ENCODE measurements around the gene PIP5K1A. TPM values are rescaled to one million over a fixed set of nuclear protein-coding genes. Genes with fewer than 3 reads are reported as not detected.

PIP5K1A gene
- total RNA-seq, 1 donor from 2014 or later = 59.7 TPM

GRCh38 chr1:151237678-151238466, 39.5 kb downstream of the PIP5K1A start:
- H3K36me3 ChIP-seq (ENCODE audit: control insufficient read depth, insufficient read depth, low read length) = peaks cover 2% of the 10 kb centered on the region
- H3K4me3 ChIP-seq (ENCODE audit: low read depth, low read length) = no peak overlapping the region
- DNase-seq (ENCODE audit: low read depth) = no peak
- no peaks in the 10 kb centered on the region for H3K27me3 ChIP-seq (ENCODE audit: control insufficient read depth, insufficient read depth, low read length)
- TF ChIP-seq, protein P1, sequence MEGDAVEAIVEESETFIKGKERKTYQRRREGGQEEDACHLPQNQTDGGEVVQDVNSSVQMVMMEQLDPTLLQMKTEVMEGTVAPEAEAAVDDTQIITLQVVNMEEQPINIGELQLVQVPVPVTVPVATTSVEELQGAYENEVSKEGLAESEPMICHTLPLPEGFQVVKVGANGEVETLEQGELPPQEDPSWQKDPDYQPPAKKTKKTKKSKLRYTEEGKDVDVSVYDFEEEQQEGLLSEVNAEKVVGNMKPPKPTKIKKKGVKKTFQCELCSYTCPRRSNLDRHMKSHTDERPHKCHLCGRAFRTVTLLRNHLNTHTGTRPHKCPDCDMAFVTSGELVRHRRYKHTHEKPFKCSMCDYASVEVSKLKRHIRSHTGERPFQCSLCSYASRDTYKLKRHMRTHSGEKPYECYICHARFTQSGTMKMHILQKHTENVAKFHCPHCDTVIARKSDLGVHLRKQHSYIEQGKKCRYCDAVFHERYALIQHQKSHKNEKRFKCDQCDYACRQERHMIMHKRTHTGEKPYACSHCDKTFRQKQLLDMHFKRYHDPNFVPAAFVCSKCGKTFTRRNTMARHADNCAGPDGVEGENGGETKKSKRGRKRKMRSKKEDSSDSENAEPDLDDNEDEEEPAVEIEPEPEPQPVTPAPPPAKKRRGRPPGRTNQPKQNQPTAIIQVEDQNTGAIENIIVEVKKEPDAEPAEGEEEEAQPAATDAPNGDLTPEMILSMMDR (IDR thresholded peaks at IDR 0.05; ENCODE audit: insufficient read depth, low read length, poor library complexity, severe bottlenecking) = no peak

- Histone ChIP-seq H3K4me3 (ENCODE audit: low read depth, low read length) (no peak overlapping the region), H3K36me3 (ENCODE audit: control insufficient read depth, insufficient read depth, low read length) (peaks cover 2% of the 10 kb centered on the region), H3K27me3 (ENCODE audit: control insufficient read depth, insufficient read depth, low read length) (no peaks in the 10 kb centered on the region)
- TF ChIP-seq, protein P1 (IDR thresholded peaks at IDR 0.05; ENCODE audit: insufficient read depth, low read length, poor library complexity, severe bottlenecking) = no peak
- DNase-seq (ENCODE audit: low read depth) = peak; percentile 65
Measured at GRCh38 chr1:151238467-151238739, 40.1 kb downstream of the PIP5K1A start.

- Histone ChIP-seq H3K27me3 (ENCODE audit: control insufficient read depth, insufficient read depth, low read length) (no peaks in the 10 kb centered on the region), H3K36me3 (ENCODE audit: control insufficient read depth, insufficient read depth, low read length) (peaks cover 2% of the 10 kb centered on the region), H3K4me3 (ENCODE audit: low read depth, low read length) (no peak overlapping the region)
- TF ChIP-seq, protein P1 (IDR thresholded peaks at IDR 0.05; ENCODE audit: insufficient read depth, low read length, poor library complexity, severe bottlenecking) = no peak
- DNase-seq (ENCODE audit: low read depth) = no peak
Measured at GRCh38 chr1:151242442-151242841, 44.1 kb downstream of the PIP5K1A start.

DNA sequence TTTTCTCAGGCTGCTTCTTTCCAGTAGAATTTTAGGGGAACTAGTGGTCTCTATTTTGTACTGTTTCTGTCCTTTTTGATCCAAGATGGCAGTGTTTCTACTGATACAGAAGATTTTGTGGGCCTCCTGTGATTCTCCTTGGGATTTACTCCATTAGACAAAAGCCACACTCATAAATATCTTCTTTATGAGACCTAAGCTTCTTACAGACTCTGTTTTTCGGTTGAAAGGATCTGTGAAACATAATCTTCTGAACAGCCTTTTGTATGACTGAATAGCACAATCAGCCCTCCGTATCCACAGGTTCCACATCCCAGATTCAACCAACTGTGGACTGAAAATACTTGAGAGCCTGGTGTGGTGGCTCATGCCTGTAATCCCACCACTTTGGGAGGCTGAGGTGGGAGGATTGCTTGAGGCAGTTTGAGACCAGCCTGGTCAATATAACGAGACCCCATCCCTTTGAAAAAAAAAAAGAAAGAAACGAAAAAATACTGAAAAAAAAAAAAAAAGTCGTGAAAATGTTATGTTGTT, 45.4 kb downstream of the PIP5K1A start:
- peaks cover 2% of the 10 kb centered on the region for H3K36me3 ChIP-seq (ENCODE audit: control insufficient read depth, insufficient read depth, low read length)
- DNase-seq (ENCODE audit: low read depth) = no peak
- no peaks in the 10 kb centered on the region for H3K27me3 ChIP-seq (ENCODE audit: control insufficient read depth, insufficient read depth, low read length)
- TF ChIP-seq, protein P1 (IDR thresholded peaks at IDR 0.05; ENCODE audit: insufficient read depth, low read length, poor library complexity, severe bottlenecking) = no peak
- no peak overlapping the region for H3K4me3 ChIP-seq (ENCODE audit: low read depth, low read length)

GRCh38 chr1:151246786-151247185, 48.4 kb downstream of the PIP5K1A start:
- no peaks in the 10 kb centered on the region for H3K27me3 ChIP-seq (ENCODE audit: control insufficient read depth, insufficient read depth, low read length)
- no peaks in the 10 kb centered on the region for H3K36me3 ChIP-seq (ENCODE audit: control insufficient read depth, insufficient read depth, low read length)
- no peak for DNase-seq (ENCODE audit: low read depth)
- TF ChIP-seq, protein P1 (IDR thresholded peaks at IDR 0.05; ENCODE audit: insufficient read depth, low read length, poor library complexity, severe bottlenecking) = no peak
- H3K4me3 ChIP-seq (ENCODE audit: low read depth, low read length) = no peak overlapping the region
